GM06990 (cell line): ENCODE results near the gene ACTN1.

Experiments
- DNase-seq: peaks from one replicate; pipeline ENCODE4 v3.0.0-alpha.2; 2011; ENCODE audit not compliant: insufficient read length; ENCODE audit errors: extremely low read depth
- H3K27me3 ChIP-seq: replicated peaks from 2 replicates; pipeline ENCODE4 v1.6.0; 2011; ENCODE audit warnings: low read length; ENCODE audit not compliant: control insufficient read depth, insufficient read depth
- H3K36me3 ChIP-seq: 2 replicates; pipeline ENCODE4 v1.5.1; 2011; ENCODE audit warnings: low read length; ENCODE audit not compliant: control insufficient read depth, insufficient read depth
- H3K4me3 ChIP-seq: replicated peaks from 2 replicates; pipeline ENCODE4 v1.5.1; 2011; ENCODE audit warnings: low read depth, mild to moderate bottlenecking, control low read depth, low read length
- CTCF ChIP-seq: IDR thresholded peaks from 2 replicates; pipeline ENCODE4 v1.5.1; 2011; ENCODE audit warnings: low read length, control low read depth, mild to moderate bottlenecking, inconsistent platforms; ENCODE audit not compliant: insufficient read depth, poor library complexity, severe bottlenecking

Gene ACTN1

GRCh38 chr14:68948686-68949600, 30.2 kb downstream of the ACTN1 start:
- H3K36me3 ChIP-seq: no peaks in the 10 kb centered on the region
- DNase-seq: no peak
- no peak for TF ChIP-seq CTCF
- no peaks in the 10 kb centered on the region for H3K27me3 ChIP-seq
- H3K4me3 ChIP-seq: no peak overlapping the region

- DNase-seq: no peak
- H3K4me3 ChIP-seq: no peak overlapping the region
- no peaks in the 10 kb centered on the region for H3K27me3 ChIP-seq
- TF ChIP-seq CTCF: no peak
- no peaks in the 10 kb centered on the region for H3K36me3 ChIP-seq
Measured at GRCh38 chr14:68947802-68948201, 31.3 kb downstream of the ACTN1 start.

GRCh38 chr14:68946489-68946822, 32.6 kb downstream of the ACTN1 start:
- no peak overlapping the region for H3K4me3 ChIP-seq
- no peak for TF ChIP-seq CTCF
- DNase-seq: no peak
- no peaks in the 10 kb centered on the region for H3K36me3 ChIP-seq
- H3K27me3 ChIP-seq: no peaks in the 10 kb centered on the region

GRCh38 chr14:68945585-68946488, 33.3 kb downstream of the ACTN1 start:
- Histone ChIP-seq H3K27me3 (no peaks in the 10 kb centered on the region), H3K36me3 (no peaks in the 10 kb centered on the region), H3K4me3 (no peak overlapping the region)
- TF ChIP-seq CTCF: no peak
- no peak for DNase-seq

- Histone ChIP-seq H3K27me3 (no peaks in the 10 kb centered on the region), H3K36me3 (no peaks in the 10 kb centered on the region), H3K4me3 (no peak overlapping the region)
- TF ChIP-seq CTCF: no peak
- DNase-seq: no peak
Measured at GRCh38 chr14:68945190-68945584, 33.9 kb downstream of the ACTN1 start.
